Panc1 (cell line): ENCODE measurements around the gene NAV1. TPM values are rescaled to one million over a fixed set of nuclear protein-coding genes. Genes with fewer than 3 reads are reported as not detected.

Experiments
- ATAC-seq: fragments of 200-7000 bp; cut with Tn5 transposase; 2 replicates; pipeline ENCODE4 v1.9.1; 2020; ENCODE audit warnings: mild to moderate bottlenecking, moderate library complexity
- BruUV-seq: library from RNA; stranded (reverse); fragments of 400-500 nt; replicated peaks from 2 replicates; lab custom pipeline; 2021; lab: Mats Ljungman, UMichigan
- CTCF ChIA-PET: fragments of 300-600 bp; sonication (Branson Sonifier 250); formaldehyde crosslinking; loops from one replicate; lab custom pipeline; 2022; ENCODE audit warnings: antibody characterized with exemption; lab: Charles Lee
- POLR2A ChIA-PET: fragments of 300-600 bp; sonication (Branson Sonifier 250); formaldehyde crosslinking; loops from one replicate; lab custom pipeline; 2022; ENCODE audit warnings: antibody characterized with exemption; lab: Charles Lee
- DNase-seq: peaks from one replicate; pipeline ENCODE4 v3.0.0-alpha.2; 2010; ENCODE audit warnings: low read depth, low spot score
- H3K27ac ChIP-seq: 2 replicates; pipeline ENCODE4 v1.5.1; 2011; ENCODE audit warnings: mild to moderate bottlenecking, low read length, inconsistent platforms
- H3K27me3 ChIP-seq: fragments of 200-500 bp; sonication (Bioruptor generic); 2 replicates; pipeline ENCODE4 v1.6.0; 2014; ENCODE audit warnings: low read length, inconsistent platforms; ENCODE audit not compliant: control insufficient read depth, insufficient read depth
- H3K36me3 ChIP-seq: fragments of 200-500 bp; sonication (Bioruptor generic); 2 replicates; pipeline ENCODE4 v1.5.1; 2014; ENCODE audit warnings: inconsistent platforms, mild to moderate bottlenecking, low read length, moderate library complexity; ENCODE audit not compliant: control insufficient read depth, insufficient read depth
- H3K4me1 ChIP-seq: 2 replicates; pipeline ENCODE4 v1.5.1; 2011; ENCODE audit warnings: inconsistent platforms, mild to moderate bottlenecking, low read length, moderate library complexity; ENCODE audit not compliant: control insufficient read depth, insufficient read depth
- H3K4me3 ChIP-seq, 2 experiments: 2 replicates each; pipeline ENCODE4 v1.5.1; 2011 to 2012; ENCODE audit warnings: low read depth in 2 of 2, low read length in 2 of 2, mild to moderate bottlenecking in 2 of 2, inconsistent platforms in 1 of 2, moderate library complexity in 1 of 2
- H3K9me3 ChIP-seq: fragments of 200-500 bp; sonication (Bioruptor generic); 2 replicates; pipeline ENCODE4 v1.5.1; 2014; ENCODE audit warnings: low read depth, mild to moderate bottlenecking, inconsistent platforms, low read length, moderate library complexity; ENCODE audit not compliant: control insufficient read depth, insufficient read depth
- CTCF ChIP-seq: fragments of 450-650 bp; IDR thresholded peaks from 2 replicates; pipeline ENCODE4 v1.5.1; 2017; ENCODE audit warnings: mild to moderate bottlenecking
- POLR2AphosphoS5 ChIP-seq: IDR thresholded peaks from 2 replicates; pipeline ENCODE4 v1.6.1; 2012; ENCODE audit warnings: mild to moderate bottlenecking, low read depth, low read length, moderate library complexity
- SIN3A ChIP-seq: IDR thresholded peaks from 2 replicates; pipeline ENCODE4 v1.6.1; 2012; ENCODE audit warnings: low read depth, mild to moderate bottlenecking, low read length, moderate library complexity, borderline replicate concordance; ENCODE audit not compliant: insufficient read depth
- TCF7L2 ChIP-seq: IDR thresholded peaks from 2 replicates; pipeline ENCODE4 v1.6.1; 2011; ENCODE audit warnings: mild to moderate bottlenecking, low read depth, low read length, inconsistent platforms
- in situ Hi-C: cut with HindIII; loops from 2 replicates; pipeline ENCODE4 v1.10.0; 2016; ENCODE audit warnings: low sequenced_read_pairs, low pct_unique_long_range_greater_than_20kb
- intact Hi-C: fragments of 100-400 bp; cut with micrococcal nuclease; formaldehyde crosslinking; loops from one replicate; pipeline ENCODE4 v1.10.0; 2022; ENCODE audit not compliant: unreplicated experiment
- total RNA-seq: library from RNA; stranded (reverse); gene quantifications from one replicate; pipeline ENCODE4 v1.2.1, GENCODE V29; 2021; ENCODE audit not compliant: unreplicated experiment
- TF ChIP-seq, protein P1 (sequence below), 2 experiments: IDR thresholded peaks; 2 replicates each; pipeline ENCODE4 v1.6.1; 2011 to 2012; ENCODE audit warnings: low read depth in 2 of 2, control low read depth in 1 of 2, low read length in 1 of 2, mild to moderate bottlenecking in 1 of 2, moderate library complexity in 1 of 2; ENCODE audit not compliant: insufficient read depth in 1 of 2

NAV1 gene
- total RNA-seq, 1 experiment from 2014 or later = 29.0 TPM

GRCh38 chr1:201566933-201567801 lies 28.2 kb downstream of the NAV1 start:
- ATAC-seq = no peak; the same call in 1 of the 2 replicates
- Histone ChIP-seq H3K4me3 (no peak overlapping the region), H3K27me3 (no peaks in the 10 kb centered on the region), H3K4me1 (no peaks in the 10 kb centered on the region), H3K27ac (no peak overlapping the region), H3K36me3 (no peaks in the 10 kb centered on the region), H3K9me3 (no peaks in the 10 kb centered on the region)
- TF ChIP-seq SIN3A (no peak), POLR2AphosphoS5 (no peak), CTCF (no peak), TCF7L2 (no peak)
- TF ChIP-seq, protein P1, sequence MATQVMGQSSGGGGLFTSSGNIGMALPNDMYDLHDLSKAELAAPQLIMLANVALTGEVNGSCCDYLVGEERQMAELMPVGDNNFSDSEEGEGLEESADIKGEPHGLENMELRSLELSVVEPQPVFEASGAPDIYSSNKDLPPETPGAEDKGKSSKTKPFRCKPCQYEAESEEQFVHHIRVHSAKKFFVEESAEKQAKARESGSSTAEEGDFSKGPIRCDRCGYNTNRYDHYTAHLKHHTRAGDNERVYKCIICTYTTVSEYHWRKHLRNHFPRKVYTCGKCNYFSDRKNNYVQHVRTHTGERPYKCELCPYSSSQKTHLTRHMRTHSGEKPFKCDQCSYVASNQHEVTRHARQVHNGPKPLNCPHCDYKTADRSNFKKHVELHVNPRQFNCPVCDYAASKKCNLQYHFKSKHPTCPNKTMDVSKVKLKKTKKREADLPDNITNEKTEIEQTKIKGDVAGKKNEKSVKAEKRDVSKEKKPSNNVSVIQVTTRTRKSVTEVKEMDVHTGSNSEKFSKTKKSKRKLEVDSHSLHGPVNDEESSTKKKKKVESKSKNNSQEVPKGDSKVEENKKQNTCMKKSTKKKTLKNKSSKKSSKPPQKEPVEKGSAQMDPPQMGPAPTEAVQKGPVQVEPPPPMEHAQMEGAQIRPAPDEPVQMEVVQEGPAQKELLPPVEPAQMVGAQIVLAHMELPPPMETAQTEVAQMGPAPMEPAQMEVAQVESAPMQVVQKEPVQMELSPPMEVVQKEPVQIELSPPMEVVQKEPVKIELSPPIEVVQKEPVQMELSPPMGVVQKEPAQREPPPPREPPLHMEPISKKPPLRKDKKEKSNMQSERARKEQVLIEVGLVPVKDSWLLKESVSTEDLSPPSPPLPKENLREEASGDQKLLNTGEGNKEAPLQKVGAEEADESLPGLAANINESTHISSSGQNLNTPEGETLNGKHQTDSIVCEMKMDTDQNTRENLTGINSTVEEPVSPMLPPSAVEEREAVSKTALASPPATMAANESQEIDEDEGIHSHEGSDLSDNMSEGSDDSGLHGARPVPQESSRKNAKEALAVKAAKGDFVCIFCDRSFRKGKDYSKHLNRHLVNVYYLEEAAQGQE (IDR thresholded peaks at IDR 0.05; ENCODE audit: insufficient read depth in 1 of 2, low read depth in 2 of 2, low read length in 1 of 2) = no peak
- no peak for DNase-seq
- ChIA-PET POLR2A (no interaction called here), CTCF (no interaction called here)
- in situ Hi-C loops = no loop called here
- intact Hi-C loops = no loop called here
- BruUV-seq = no TSS peak

DNA sequence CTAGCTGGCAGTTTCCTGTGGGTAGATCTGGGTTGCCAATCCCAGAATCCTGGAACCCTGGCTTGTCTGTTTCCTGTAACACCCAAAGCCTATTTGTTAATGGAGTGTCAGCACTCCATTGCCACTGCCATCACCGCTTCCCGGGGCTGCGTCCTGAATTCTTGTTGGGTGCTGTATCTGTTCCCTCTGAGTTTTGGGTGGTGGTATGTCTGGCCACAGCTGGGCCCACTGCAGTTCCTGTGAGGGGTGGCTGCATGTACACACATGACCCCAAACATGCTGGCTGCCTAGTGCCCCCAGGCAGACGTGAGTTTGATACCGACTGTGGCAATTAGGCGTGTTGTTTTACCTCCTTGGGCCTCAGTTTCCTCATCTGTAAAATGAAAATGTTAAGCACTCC lies 29.3 kb downstream of the NAV1 start:
- no peak overlapping the region for H3K27ac ChIP-seq
- in situ Hi-C loops (no loop called here), intact Hi-C loops (no loop called here)
- H3K36me3 ChIP-seq = no peaks in the 10 kb centered on the region
- TF ChIP-seq CTCF = no peak
- TF ChIP-seq POLR2AphosphoS5 = no peak
- TF ChIP-seq SIN3A = no peak
- no peak for TF ChIP-seq TCF7L2
- TF ChIP-seq, protein P1 (IDR thresholded peaks at IDR 0.05; ENCODE audit: insufficient read depth in 1 of 2, low read depth in 2 of 2, low read length in 1 of 2) = no peak
- no TSS peak for BruUV-seq
- no peaks in the 10 kb centered on the region for H3K9me3 ChIP-seq
- no peaks in the 10 kb centered on the region for H3K4me1 ChIP-seq
- no peak overlapping the region for H3K4me3 ChIP-seq
- ChIA-PET CTCF (no interaction called here), POLR2A (no interaction called here)
- H3K27me3 ChIP-seq = no peaks in the 10 kb centered on the region
- ATAC-seq (no peak), DNase-seq (no peak)
